Kidney (tissue), 14 donors: ENCODE data around the gene ANO4. TPM values are rescaled to one million over a fixed set of nuclear protein-coding genes. Genes with fewer than 3 reads are reported as not detected.

ENCODE experiments used
- DNase-seq, 5 donors: peaks; one replicate each; pipeline ENCODE4 v3.0.0-alpha.2; 2013 to 2020
- FAIRE-seq: peaks from 2 replicates; lab custom pipeline; 2012; peaks lifted over from hg19 to GRCh38; lab: Jason Lieb, UNC
- H3K27ac ChIP-seq, 2 donors: one replicate each; pipeline ENCODE4 v1.7.0; 2013; ENCODE audit warnings: low read depth in 2 of 2, low read length in 2 of 2, inconsistent platforms in 1 of 2
- H3K27me3 ChIP-seq: one replicate; pipeline ENCODE4 v1.7.1; 2013; ENCODE audit warnings: low read length, inconsistent platforms; ENCODE audit not compliant: control insufficient read depth, insufficient read depth
- H3K36me3 ChIP-seq, 3 donors: one replicate each; pipeline versions ENCODE4 v1.7.0 to v1.7.1; 2013; ENCODE audit warnings: low read length in 3 of 3, control low read depth in 1 of 3, inconsistent platforms in 1 of 3; ENCODE audit not compliant: insufficient read depth in 3 of 3, control insufficient read depth in 2 of 3
- H3K4me1 ChIP-seq, 3 donors: one replicate each; pipeline versions ENCODE4 v1.7.0 to v1.7.1; 2013; ENCODE audit warnings: low read length in 3 of 3, inconsistent platforms in 1 of 3, low read depth in 1 of 3; ENCODE audit not compliant: control insufficient read depth in 2 of 3, insufficient read depth in 2 of 3
- H3K4me3 ChIP-seq, 3 donors: one replicate each; pipeline versions ENCODE4 v1.7.0 to v1.8.1; 2013; ENCODE audit warnings: low read length in 3 of 3, control low read depth in 1 of 3, inconsistent platforms in 1 of 3
- H3K9ac ChIP-seq, 3 donors: one replicate each; pipeline versions ENCODE4 v1.7.0 to v1.7.1; 2013; ENCODE audit warnings: low read length in 3 of 3, control low read depth in 1 of 3, inconsistent platforms in 1 of 3
- H3K9me3 ChIP-seq, 3 donors: one replicate each; pipeline versions ENCODE4 v1.7.0 to v1.7.1; 2013; ENCODE audit warnings: low read length in 3 of 3, control low read depth in 1 of 3, inconsistent platforms in 1 of 3; ENCODE audit not compliant: control insufficient read depth in 2 of 3, insufficient read depth in 1 of 3
- intact Hi-C: fragments of 100-400 bp; cut with DNase I; formaldehyde crosslinking; loops from one replicate; pipeline ENCODE4 v1.11.1; 2022
- polyA plus RNA-seq: library from polyadenylated mRNA; stranded (reverse); fragments of 350-450 nt; fragmentation: Illumina TruSeq; extraction: RNeasy Lipid Tissue Mini Kit (QIAGEN cat#74804); gene quantifications from one replicate; pipeline ENCODE4 v1.2.3, GENCODE V29; 2014; ENCODE audit warnings: low read depth, low replicate concordance; ENCODE audit not compliant: insufficient read depth
- total RNA-seq: library from RNA; stranded (reverse); fragmentation: NEBNext Ultra II Directional; extraction: Animal tissue kit (Norgen Biotek cat#: 25700); gene quantifications from one replicate; pipeline ENCODE4 v1.2.1, GENCODE V29; 2021
- TF ChIP-seq, protein P1 (sequence below): IDR thresholded peaks from 3 replicates; pipeline ENCODE4 v1.5.1; 2012; ENCODE audit warnings: mild to moderate bottlenecking, moderate library complexity, borderline replicate concordance; ENCODE audit not compliant: insufficient read depth; ENCODE audit errors: extremely low read depth
- donor health status: control.
- donor health status: control.
- donor health status: control.
- donor health status: control.
- donor health status: control.
- donor health status: DM: yes; HTN: yes; CAD: no.
- donor health status: Normal renal cell carcinoma (clear cell type).

Gene ANO4
- total and polyA plus RNA-seq, 2 donors from 2014 or later, result 0.82 to 2.9 TPM

DNA sequence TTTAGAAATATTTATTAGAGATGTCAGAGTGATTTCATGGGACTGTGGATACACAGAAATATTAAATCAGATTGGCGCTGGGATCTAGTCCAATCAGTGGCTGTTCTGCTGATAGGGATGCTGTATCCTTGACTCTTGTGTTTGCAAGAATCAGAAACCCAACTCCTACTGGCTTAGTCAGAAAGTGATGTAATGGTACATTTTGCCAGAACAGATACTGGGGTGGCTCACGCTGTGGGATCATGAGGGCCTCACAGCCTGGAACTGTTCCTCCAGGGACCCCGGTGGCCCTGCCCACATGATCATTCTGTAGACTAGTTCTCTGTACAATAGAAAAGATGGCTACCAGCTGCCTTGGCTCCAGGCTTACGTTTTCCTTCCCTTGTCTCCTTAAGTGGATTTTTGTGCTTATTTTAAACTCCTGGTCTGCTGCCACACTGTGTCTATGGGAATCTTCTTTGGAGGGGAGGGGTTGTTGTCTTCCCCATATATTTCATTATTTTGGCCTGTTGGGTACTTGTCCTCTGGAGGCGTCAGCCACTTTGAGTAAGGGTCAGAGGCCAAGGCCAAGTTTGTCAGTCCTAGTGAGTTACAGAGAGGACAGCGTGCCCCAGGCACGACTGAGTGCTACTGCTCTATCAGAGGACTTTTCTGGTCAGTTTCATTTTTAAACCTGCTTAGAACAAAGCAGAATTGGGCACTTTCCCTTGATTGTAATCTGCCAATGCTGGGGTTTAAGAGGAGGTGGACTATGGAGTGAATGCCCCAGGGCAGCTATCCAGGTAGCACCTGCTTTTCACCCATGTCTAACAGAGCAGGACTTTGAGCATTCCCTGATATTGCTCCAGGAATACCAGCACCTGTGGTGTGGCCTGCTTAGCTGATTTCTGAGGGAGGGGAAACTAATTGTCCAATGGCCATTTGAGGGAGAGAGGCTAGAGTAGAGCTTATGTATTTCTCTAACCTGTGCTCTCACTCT, 251.2 kb downstream of the ANO4 start:
- peak in 1 of 5 donors; percentile 10 for DNase-seq
- TF ChIP-seq, protein P1, sequence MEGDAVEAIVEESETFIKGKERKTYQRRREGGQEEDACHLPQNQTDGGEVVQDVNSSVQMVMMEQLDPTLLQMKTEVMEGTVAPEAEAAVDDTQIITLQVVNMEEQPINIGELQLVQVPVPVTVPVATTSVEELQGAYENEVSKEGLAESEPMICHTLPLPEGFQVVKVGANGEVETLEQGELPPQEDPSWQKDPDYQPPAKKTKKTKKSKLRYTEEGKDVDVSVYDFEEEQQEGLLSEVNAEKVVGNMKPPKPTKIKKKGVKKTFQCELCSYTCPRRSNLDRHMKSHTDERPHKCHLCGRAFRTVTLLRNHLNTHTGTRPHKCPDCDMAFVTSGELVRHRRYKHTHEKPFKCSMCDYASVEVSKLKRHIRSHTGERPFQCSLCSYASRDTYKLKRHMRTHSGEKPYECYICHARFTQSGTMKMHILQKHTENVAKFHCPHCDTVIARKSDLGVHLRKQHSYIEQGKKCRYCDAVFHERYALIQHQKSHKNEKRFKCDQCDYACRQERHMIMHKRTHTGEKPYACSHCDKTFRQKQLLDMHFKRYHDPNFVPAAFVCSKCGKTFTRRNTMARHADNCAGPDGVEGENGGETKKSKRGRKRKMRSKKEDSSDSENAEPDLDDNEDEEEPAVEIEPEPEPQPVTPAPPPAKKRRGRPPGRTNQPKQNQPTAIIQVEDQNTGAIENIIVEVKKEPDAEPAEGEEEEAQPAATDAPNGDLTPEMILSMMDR, result no peak
- no peaks in the 10 kb centered on the region for H3K36me3 ChIP-seq
- H3K4me3 ChIP-seq, result no peak overlapping the region
- H3K27me3 ChIP-seq, result no peaks in the 10 kb centered on the region
- intact Hi-C loops, result no loop called here
- H3K4me1 ChIP-seq, result no peaks in the 10 kb centered on the region
- no peak overlapping the region for H3K27ac ChIP-seq
- no peaks in the 10 kb centered on the region for H3K9me3 ChIP-seq
- H3K9ac ChIP-seq, result no peak overlapping the region
- no peak for FAIRE-seq

DNA sequence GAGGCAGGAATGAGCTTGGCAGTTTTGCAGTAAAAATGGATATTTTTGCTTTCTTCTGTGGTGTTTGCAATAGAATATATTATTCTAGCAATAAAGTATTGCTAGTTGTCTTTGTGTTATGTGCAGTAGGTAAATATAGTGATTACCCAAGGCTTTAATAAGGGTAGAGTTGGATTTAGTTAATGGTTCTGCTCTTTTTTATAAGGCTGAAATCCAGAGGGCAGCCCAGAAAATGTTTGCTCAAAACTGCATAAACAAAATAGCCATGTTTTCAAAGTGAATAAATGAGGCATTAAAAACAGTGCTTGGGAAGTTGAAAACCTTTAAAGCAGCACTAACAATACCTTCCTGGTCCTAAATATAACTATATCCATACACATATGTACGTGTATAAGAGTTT, 253.1 kb downstream of the ANO4 start:
- Histone ChIP-seq H3K27me3 (no peaks in the 10 kb centered on the region), H3K4me3 (no peak overlapping the region), H3K27ac (no peak overlapping the region), H3K9ac (no peak overlapping the region), H3K9me3 (no peaks in the 10 kb centered on the region), H3K36me3 (no peaks in the 10 kb centered on the region), H3K4me1 (no peaks in the 10 kb centered on the region)
- DNase-seq, result no peak
- intact Hi-C loops, result no loop called here
- TF ChIP-seq, protein P1, result no peak
- no peak for FAIRE-seq

DNA sequence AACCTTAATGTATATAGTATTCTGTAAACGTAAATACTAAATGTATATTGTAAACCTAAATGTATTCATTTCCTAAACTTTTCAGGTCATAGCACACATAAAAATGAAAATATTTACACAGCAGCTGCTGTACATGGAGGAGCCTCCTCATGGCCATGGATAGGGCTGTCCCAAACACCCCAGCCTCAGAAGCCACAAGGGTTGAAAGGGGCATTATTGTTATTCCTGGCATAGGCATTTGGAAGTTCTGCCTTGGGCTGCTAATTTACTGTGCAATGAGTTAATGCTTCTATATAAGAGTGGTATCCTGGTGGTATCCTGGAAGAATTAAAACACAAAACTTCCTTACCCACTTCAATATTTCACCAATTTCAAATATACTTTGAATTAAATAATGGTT, 256.1 kb downstream of the ANO4 start:
- Histone ChIP-seq H3K36me3 (no peaks in the 10 kb centered on the region), H3K9me3 (no peaks in the 10 kb centered on the region), H3K9ac (no peak overlapping the region), H3K27me3 (no peaks in the 10 kb centered on the region), H3K4me1 (no peaks in the 10 kb centered on the region), H3K27ac (no peak overlapping the region), H3K4me3 (no peak overlapping the region)
- FAIRE-seq (no peak), DNase-seq (no peak)
- intact Hi-C loops, result no loop called here
- TF ChIP-seq, protein P1, result no peak
